GM23338 (cell line): ENCODE measurements around the gene CCSAP.

Source experiments
- EZH2phosphoT487 ChIP-seq: fragments of 200-600 bp; sonication (generic); IDR thresholded peaks from one replicate; pipeline ENCODE4 v1.8.1; 2018; ENCODE audit warnings: antibody characterized with exemption; ENCODE audit not compliant: unreplicated experiment
- POLR2AphosphoS5 ChIP-seq: IDR thresholded peaks from 2 replicates; pipeline ENCODE4 v1.6.1; 2016; ENCODE audit warnings: antibody characterized with exemption, low read depth
- TF ChIP-seq, protein P1 (sequence below): IDR thresholded peaks from one replicate; pipeline ENCODE4 v1.6.1; 2018; ENCODE audit warnings: antibody characterized with exemption; ENCODE audit not compliant: unreplicated experiment

DNA sequence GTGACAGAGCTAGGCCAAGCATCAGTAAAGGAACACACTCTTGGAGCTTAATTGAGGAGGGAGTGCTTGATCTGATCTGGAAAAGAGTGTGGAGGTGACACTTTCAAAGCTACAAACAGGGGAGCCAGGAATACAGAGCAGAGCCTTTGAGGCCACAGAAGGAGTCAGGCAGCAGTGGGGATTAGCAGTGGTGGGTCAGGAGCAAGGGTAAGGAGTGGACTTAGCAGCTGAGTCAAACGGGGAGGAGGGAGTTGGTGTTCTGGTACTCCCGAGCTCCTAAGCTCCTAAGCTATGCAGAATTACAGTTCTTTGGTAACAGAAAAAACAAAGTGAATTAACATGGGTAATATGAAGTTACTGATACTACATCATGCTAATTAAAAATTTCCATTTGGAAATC lies 57.4 kb downstream of the CCSAP start:
- TF ChIP-seq POLR2AphosphoS5 (no peak), EZH2phosphoT487 (no peak)
- TF ChIP-seq, protein P1, sequence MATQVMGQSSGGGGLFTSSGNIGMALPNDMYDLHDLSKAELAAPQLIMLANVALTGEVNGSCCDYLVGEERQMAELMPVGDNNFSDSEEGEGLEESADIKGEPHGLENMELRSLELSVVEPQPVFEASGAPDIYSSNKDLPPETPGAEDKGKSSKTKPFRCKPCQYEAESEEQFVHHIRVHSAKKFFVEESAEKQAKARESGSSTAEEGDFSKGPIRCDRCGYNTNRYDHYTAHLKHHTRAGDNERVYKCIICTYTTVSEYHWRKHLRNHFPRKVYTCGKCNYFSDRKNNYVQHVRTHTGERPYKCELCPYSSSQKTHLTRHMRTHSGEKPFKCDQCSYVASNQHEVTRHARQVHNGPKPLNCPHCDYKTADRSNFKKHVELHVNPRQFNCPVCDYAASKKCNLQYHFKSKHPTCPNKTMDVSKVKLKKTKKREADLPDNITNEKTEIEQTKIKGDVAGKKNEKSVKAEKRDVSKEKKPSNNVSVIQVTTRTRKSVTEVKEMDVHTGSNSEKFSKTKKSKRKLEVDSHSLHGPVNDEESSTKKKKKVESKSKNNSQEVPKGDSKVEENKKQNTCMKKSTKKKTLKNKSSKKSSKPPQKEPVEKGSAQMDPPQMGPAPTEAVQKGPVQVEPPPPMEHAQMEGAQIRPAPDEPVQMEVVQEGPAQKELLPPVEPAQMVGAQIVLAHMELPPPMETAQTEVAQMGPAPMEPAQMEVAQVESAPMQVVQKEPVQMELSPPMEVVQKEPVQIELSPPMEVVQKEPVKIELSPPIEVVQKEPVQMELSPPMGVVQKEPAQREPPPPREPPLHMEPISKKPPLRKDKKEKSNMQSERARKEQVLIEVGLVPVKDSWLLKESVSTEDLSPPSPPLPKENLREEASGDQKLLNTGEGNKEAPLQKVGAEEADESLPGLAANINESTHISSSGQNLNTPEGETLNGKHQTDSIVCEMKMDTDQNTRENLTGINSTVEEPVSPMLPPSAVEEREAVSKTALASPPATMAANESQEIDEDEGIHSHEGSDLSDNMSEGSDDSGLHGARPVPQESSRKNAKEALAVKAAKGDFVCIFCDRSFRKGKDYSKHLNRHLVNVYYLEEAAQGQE: no peak
